ENCODE results near the gene HCFC1R1.

The HCFC1R1 gene

DNA sequence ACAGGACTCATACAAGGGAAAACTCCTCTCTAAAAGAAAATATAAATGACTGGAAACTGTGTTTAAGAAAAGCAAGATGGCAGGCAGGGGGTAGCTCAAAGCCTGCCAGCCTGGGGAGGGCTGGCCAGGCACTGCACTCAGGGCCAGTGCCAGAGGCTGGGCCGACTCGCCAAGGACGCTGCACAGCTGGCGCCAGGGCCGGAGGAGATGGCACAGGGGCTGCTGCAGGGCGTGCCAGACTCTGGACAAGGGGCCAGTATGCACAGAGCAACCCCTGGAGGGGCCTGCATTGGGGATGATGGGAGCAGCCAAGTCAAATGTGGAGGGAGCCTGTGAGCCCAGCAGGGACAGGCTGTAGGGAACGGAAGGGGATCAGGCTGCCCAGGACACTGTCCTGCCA, 47.5 kb downstream of the HCFC1R1 start:
- DNase-seq (ENCODE audit: low read depth in 2 of 2) = no peak

DNA sequence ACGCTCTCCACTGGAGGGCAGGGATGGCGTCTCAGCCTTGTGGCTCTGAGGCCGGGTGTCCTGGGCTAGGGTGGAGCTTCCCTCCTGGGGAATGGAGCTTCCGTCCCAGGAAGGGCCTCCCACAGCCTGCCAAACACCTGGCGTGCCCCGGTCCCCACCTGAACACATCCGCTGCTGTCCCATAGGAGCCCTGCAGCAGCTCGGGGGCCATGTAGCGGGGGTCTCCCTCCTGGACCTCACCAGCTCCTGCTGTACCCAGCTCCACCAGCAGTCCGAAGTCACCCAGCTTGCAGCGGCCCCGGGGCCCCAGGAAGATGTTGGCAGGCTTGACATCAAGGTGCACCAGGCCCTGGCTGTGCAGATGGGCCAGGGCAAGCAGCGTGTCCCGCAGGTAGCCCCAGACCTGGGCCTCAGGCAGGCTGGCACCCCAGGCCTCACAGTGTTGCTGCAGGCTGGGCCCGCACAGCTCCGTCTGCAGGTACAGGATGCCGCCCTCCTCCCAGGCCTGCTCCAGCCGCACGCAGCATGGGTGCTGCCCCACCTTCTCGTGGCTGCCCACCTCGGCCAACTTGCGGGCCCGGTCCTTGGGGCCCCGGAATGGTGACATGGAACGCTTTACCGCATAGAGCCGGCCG, 48.5 kb downstream of the HCFC1R1 start:
- DNase-seq (ENCODE audit: low read depth in 2 of 2) = no peak

DNA sequence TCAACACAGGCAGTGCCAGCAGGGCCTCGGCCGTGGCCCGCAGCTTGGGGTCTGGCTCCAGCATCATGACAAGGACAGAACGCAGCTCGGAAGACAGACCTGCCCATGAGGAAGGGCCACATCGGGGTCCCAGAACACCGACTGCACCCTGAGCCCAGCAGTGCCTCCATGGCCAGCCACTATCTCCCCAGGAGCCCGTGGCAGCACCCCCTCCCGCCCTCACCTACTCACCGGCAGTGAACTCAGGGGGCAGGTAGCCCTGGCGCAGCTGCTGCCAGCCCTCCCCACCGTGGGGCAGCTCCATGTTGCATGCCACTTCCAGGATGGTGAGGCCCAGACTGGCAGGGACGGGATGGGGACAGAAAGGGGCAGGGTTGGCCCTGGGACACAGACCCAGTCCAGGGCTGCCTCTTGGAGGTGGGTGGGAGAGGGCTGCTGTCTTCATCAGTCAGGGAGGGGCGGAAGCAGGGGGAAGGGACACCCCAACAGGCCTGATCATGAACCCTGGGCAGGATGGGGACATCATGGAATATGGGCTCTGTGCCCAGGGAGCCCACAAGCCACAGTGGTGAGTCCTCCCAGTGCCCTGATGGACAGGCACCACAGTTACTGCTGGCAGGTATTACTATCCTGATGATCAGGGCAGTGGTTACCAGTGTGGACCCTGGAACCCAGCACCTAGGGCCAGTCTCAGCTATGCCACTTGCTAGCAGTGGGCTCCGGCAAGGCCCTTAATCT, 49.3 kb downstream of the HCFC1R1 start:
- no peak for DNase-seq (ENCODE audit: low read depth in 2 of 2)

DNA sequence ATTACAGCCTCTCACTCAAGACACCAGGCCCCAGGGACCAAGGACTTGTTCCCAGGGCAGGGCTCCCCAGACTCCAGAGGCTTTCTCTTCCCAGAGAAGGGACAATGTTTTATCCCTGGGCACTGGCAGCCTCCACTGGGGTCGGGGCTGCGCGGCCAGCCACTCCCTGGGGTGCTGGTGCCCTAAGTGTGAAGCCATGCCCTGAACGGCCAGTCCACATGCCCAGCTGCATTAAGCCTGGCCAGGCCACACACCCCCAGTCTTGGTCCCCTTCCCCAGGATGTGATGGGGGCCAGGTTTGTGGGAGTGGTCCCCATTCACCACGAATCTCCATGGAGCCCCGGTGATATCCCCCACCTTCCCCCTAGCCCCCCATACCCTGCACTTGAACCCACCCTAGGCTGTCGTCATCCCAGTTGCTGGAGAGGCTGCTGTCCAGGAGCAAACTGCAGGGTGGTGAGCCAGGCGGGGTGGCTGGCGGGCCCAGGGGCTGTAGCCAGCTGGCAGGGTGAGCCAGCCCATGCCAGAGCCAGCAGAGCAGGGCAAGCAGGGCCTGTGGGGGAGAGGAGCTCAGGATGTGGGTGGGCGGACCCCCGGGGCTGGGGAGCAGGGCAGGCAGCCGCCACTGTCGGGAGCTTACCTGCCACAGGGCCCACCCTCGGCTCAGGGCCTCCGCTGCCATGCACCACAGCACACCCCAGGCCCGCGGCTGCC, 50.0 kb downstream of the HCFC1R1 start:
- DNase-seq (ENCODE audit: low read depth in 2 of 2) = no peak

DNA sequence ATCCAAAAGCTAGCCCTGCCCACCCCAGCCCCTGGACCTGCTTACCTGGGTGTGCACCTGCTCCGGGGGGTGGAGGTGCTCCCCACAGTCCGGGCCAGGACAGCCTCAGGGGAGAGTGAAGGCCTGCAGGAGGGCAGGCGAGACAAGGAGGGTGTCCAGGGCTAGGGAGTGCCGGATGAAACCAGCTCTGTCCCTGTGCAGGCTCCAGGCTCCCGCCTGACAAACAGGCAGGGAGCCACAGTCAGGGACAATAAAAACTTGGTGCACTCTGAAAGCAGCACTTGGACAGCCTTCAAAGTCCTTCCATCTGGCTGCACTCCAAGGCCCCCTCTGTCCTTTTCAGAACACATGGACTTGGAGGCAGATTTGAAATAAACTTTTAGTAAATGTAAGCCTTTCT, 50.6 kb downstream of the HCFC1R1 start:
- DNase-seq (ENCODE audit: low read depth in 2 of 2) = no peak
